Esophagus (tissue), 2 donors: ENCODE data around the gene WDR64. TPM values are rescaled to one million over a fixed set of nuclear protein-coding genes. Genes with fewer than 3 reads are reported as not detected.
"Not testable (repeated sequence)": the region's sequence is repeated elsewhere in the genome, so short reads cannot be mapped to it uniquely, and the experiment has no call there.

Source experiments
- H3K27ac ChIP-seq, 2 donors: one replicate each; pipeline ENCODE4 v1.5.1; 2013; ENCODE audit warnings: low read depth in 2 of 2, mild to moderate bottlenecking in 2 of 2, inconsistent platforms in 1 of 2, low read length in 1 of 2, moderate library complexity in 1 of 2
- H3K27me3 ChIP-seq, 2 donors: one replicate each; pipeline ENCODE4 v1.6.1; 2013; ENCODE audit warnings: low read length in 2 of 2, control low read depth in 1 of 2, mild to moderate bottlenecking in 1 of 2; ENCODE audit not compliant: insufficient read depth in 2 of 2, control insufficient read depth in 1 of 2
- H3K36me3 ChIP-seq, 2 donors: one replicate each; pipeline ENCODE4 v1.6.1; 2013; ENCODE audit warnings: low read length in 1 of 2; ENCODE audit not compliant: control insufficient read depth in 2 of 2, insufficient read depth in 2 of 2
- H3K4me1 ChIP-seq, 2 donors: one replicate each; pipeline ENCODE4 v1.6.1; 2013; ENCODE audit warnings: low read length in 1 of 2; ENCODE audit not compliant: control insufficient read depth in 2 of 2, insufficient read depth in 2 of 2
- H3K4me3 ChIP-seq, 2 donors: one replicate each; pipeline ENCODE4 v1.5.1; 2013; ENCODE audit warnings: low read length in 2 of 2, mild to moderate bottlenecking in 2 of 2, low read depth in 1 of 2, moderate library complexity in 1 of 2
- H3K9me3 ChIP-seq, 2 donors: one replicate each; pipeline ENCODE4 v1.6.1; 2013; ENCODE audit warnings: mild to moderate bottlenecking in 2 of 2, low read depth in 1 of 2, low read length in 1 of 2, moderate library complexity in 1 of 2; ENCODE audit not compliant: control insufficient read depth in 2 of 2, insufficient read depth in 1 of 2
- WGBS, 2 donors: extraction: QIAGEN DNeasy Blood & Tissue Kit; methylation state at CpG; one replicate each; pipeline ENCODE4 v1.1.7; 2013; 5-methylcytosine and 5-hydroxymethylcytosine counted together
- polyA plus RNA-seq, 2 donors: library from polyadenylated mRNA; stranded (reverse); fragments of 200-250 nt; gene quantifications; one replicate each; pipeline ENCODE4 v1.2.3, GENCODE V29; 2013
- donor health status: healthy with polysubstance abuse.
- donor health status: Bipolar disorder and iron deficiency.

Gene WDR64
- polyA plus RNA-seq, 2 donors = not detected

GRCh38 chr1:241646201-241646600 is 5.9 kb upstream of the WDR64 start:
- Histone ChIP-seq H3K27ac (no peak overlapping the region), H3K9me3 (no peaks in the 10 kb centered on the region), H3K36me3 (no peaks in the 10 kb centered on the region), H3K4me3 (no peak overlapping the region), H3K27me3 (no peaks in the 10 kb centered on the region), H3K4me1 (peaks cover 0 to 3% of the 10 kb centered on the region in 2 donors)
- 71 to 72% methylated on average over 7 of the region's 7 CpGs for WGBS, 2 donors

- no peaks in the 10 kb centered on the region for H3K36me3 ChIP-seq
- WGBS, 2 donors = 64 to 93% methylated on average over 1 of the region's 1 CpG
Measured at GRCh38 chr1:241647658-241648057, 4.4 kb upstream of the WDR64 start.

GRCh38 chr1:241648159-241648558 is 3.9 kb upstream of the WDR64 start:
- H3K27me3 ChIP-seq = no peaks in the 10 kb centered on the region
- H3K36me3 ChIP-seq = no peaks in the 10 kb centered on the region
- no peak overlapping the region for H3K4me3 ChIP-seq
- H3K4me1 ChIP-seq = peaks cover 0 to 3% of the 10 kb centered on the region in 2 donors
- H3K9me3 ChIP-seq = no peaks in the 10 kb centered on the region
- 62 to 70% methylated on average over 1 of the region's 1 CpG for WGBS, 2 donors
- no peak overlapping the region for H3K27ac ChIP-seq

More at GRCh38 chr1:241647658-241648057, 4.4 kb upstream of the WDR64 start:
- H3K4me1 ChIP-seq = peaks cover 0 to 3% of the 10 kb centered on the region in 2 donors
- no peak overlapping the region for H3K4me3 ChIP-seq
- no peak overlapping the region for H3K27ac ChIP-seq
- no peaks in the 10 kb centered on the region for H3K9me3 ChIP-seq
- H3K27me3 ChIP-seq = no peaks in the 10 kb centered on the region

GRCh38 chr1:241654019-241654418 is 1.9 kb downstream of the WDR64 start:
- H3K4me3 ChIP-seq = no peak overlapping the region
- H3K36me3 ChIP-seq = no peaks in the 10 kb centered on the region
- H3K27ac ChIP-seq = no peak overlapping the region
- 62 to 74% methylated on average over 1 of the region's 1 CpG for WGBS, 2 donors
- no peaks in the 10 kb centered on the region for H3K27me3 ChIP-seq
- no peaks in the 10 kb centered on the region for H3K4me1 ChIP-seq
- no peaks in the 10 kb centered on the region for H3K9me3 ChIP-seq

- WGBS, 2 donors = 79 to 92% methylated on average over 1 of the region's 1 CpG
- Histone ChIP-seq H3K27me3 (no peaks in the 10 kb centered on the region), H3K27ac (no peak overlapping the region), H3K9me3 (no peaks in the 10 kb centered on the region), H3K4me1 (no peaks in the 10 kb centered on the region), H3K4me3 (no peak overlapping the region), H3K36me3 (no peaks in the 10 kb centered on the region)
Measured at GRCh38 chr1:241654641-241655040, 2.6 kb downstream of the WDR64 start.

- no peaks in the 10 kb centered on the region for H3K27me3 ChIP-seq
- H3K4me1 ChIP-seq = no peaks in the 10 kb centered on the region
- 89 to 94% methylated on average over 3 of the region's 3 CpGs for WGBS, 2 donors
- no peak overlapping the region for H3K4me3 ChIP-seq
- H3K36me3 ChIP-seq = no peaks in the 10 kb centered on the region
- H3K27ac ChIP-seq = no peak overlapping the region
- no peaks in the 10 kb centered on the region for H3K9me3 ChIP-seq
Measured at GRCh38 chr1:241658081-241658793, 6.2 kb downstream of the WDR64 start.

GRCh38 chr1:241659016-241659415 is 6.9 kb downstream of the WDR64 start:
- not testable (repeated sequence) for H3K27ac ChIP-seq, H3K9me3 ChIP-seq, H3K27me3 ChIP-seq, H3K4me3 ChIP-seq, H3K4me1 ChIP-seq, H3K36me3 ChIP-seq
- 85 to 93% methylated on average over 2 of the region's 2 CpGs for WGBS, 2 donors

GRCh38 chr1:241660424-241660972 is 8.4 kb downstream of the WDR64 start:
- H3K9me3 ChIP-seq = no peaks in the 10 kb centered on the region

GRCh38 chr1:241666419-241666818 is 14.3 kb downstream of the WDR64 start:
- H3K4me1 ChIP-seq = no peaks in the 10 kb centered on the region
- no peaks in the 10 kb centered on the region for H3K27me3 ChIP-seq
- no peak overlapping the region for H3K4me3 ChIP-seq
- no peak overlapping the region for H3K27ac ChIP-seq
- H3K36me3 ChIP-seq = no peaks in the 10 kb centered on the region
- 85 to 89% methylated on average over 3 of the region's 3 CpGs for WGBS, 2 donors
- H3K9me3 ChIP-seq = no peaks in the 10 kb centered on the region

More at GRCh38 chr1:241660424-241660972, 8.4 kb downstream of the WDR64 start:
- Histone ChIP-seq H3K4me3 (no peak overlapping the region), H3K27ac (no peak overlapping the region), H3K27me3 (no peaks in the 10 kb centered on the region), H3K4me1 (no peaks in the 10 kb centered on the region), H3K36me3 (no peaks in the 10 kb centered on the region)
- WGBS, 2 donors = 83 to 86% methylated on average over 5 of the region's 5 CpGs

GRCh38 chr1:241672301-241672700 is 20.2 kb downstream of the WDR64 start:
- Histone ChIP-seq H3K4me1 (no peaks in the 10 kb centered on the region), H3K9me3 (no peaks in the 10 kb centered on the region), H3K4me3 (no peak overlapping the region), H3K36me3 (no peaks in the 10 kb centered on the region), H3K27me3 (no peaks in the 10 kb centered on the region), H3K27ac (no peak overlapping the region)
- 70 to 78% methylated on average over 1 of the region's 1 CpG for WGBS, 2 donors
